K562 (cell line): ENCODE data around the gene GLIPR2. TPM values are rescaled to one million over a fixed set of nuclear protein-coding genes. Genes with fewer than 3 reads are reported as not detected.

Experiments used
- ATAC-seq: fragments of 200-7000 bp; cut with Tn5 transposase; 3 replicates; pipeline ENCODE4 v1.9.1; 2020; ENCODE audit warnings: moderate library complexity
- BruUV-seq: library from RNA; stranded (reverse); fragments of 400-500 nt; replicated peaks from 2 replicates; lab custom pipeline; 2021; lab: Mats Ljungman, UMichigan
- CTCF ChIA-PET: fragments of 300-600 bp; formaldehyde crosslinking; extraction: SDS; loops from one replicate; lab custom pipeline; 2021; ENCODE audit warnings: low intra/inter-chr PET ratio; lab: Yijun Ruan, JAX
- POLR2A ChIA-PET: fragments of 300-600, 350-650 bp; sonication (Branson Sonifier 250); formaldehyde crosslinking; extraction: SDS; loops from one replicate; lab custom pipeline; 2021; ENCODE audit warnings: antibody characterized with exemption, inconsistent platforms; lab: Yijun Ruan, JAX
- DNase-seq, 4 experiments: peaks; one replicate each; pipeline versions ENCODE4 v3.0.0 to v3.0.0-alpha.2; 2011 to 2018; ENCODE audit warnings: low spot score in 3 of 4, mixed read lengths in 3 of 4; ENCODE audit errors: extremely low read depth in 1 of 4
- FAIRE-seq: peaks from 2 replicates; lab custom pipeline; 2011; peaks lifted over from hg19 to GRCh38; lab: Jason Lieb, UNC
- H2AFZ ChIP-seq: 2 replicates; pipeline ENCODE4 v1.6.0; 2011; ENCODE audit warnings: low read depth, low read length, control low read depth, inconsistent platforms
- H3K27ac ChIP-seq: fragments of 200-600 bp; 3 replicates; pipeline ENCODE4 v1.8.0; 2011; ENCODE audit warnings: low read depth, mild to moderate bottlenecking, control low read depth, inconsistent platforms, low read length, moderate library complexity, mixed read lengths; ENCODE audit errors: extremely low read depth
- H3K27me3 ChIP-seq, 2 experiments: fragments of 300-600 bp in 1 of 2; 2 replicates in 1 of 2; 3 replicates in 1 of 2; pipeline versions ENCODE4 v1.6.0 to v1.8.0; 2011; ENCODE audit warnings: inconsistent platforms in 2 of 2, low read length in 2 of 2, mild to moderate bottlenecking in 1 of 2, mixed read lengths in 1 of 2, moderate library complexity in 1 of 2; ENCODE audit not compliant: control insufficient read depth in 2 of 2, insufficient read depth in 2 of 2
- H3K36me3 ChIP-seq: fragments of 300-600 bp; 3 replicates; pipeline ENCODE4 v1.8.0; 2011; ENCODE audit warnings: mild to moderate bottlenecking, low read length, inconsistent platforms; ENCODE audit not compliant: control insufficient read depth, insufficient read depth
- H3K4me1 ChIP-seq, 2 experiments: fragments of 200-600 bp in 1 of 2; replicated peaks in 1 of 2; 2 replicates in 1 of 2; 3 replicates in 1 of 2; pipeline versions ENCODE4 v1.5.1 to v1.8.0; 2011; ENCODE audit warnings: inconsistent platforms in 2 of 2, low read length in 2 of 2, mild to moderate bottlenecking in 1 of 2, mixed read lengths in 1 of 2, moderate library complexity in 1 of 2; ENCODE audit not compliant: control insufficient read depth in 2 of 2, insufficient read depth in 2 of 2
- H3K4me2 ChIP-seq: 2 replicates; pipeline ENCODE4 v1.6.1; 2011; ENCODE audit warnings: low read length, control low read depth, inconsistent platforms, mixed read lengths; ENCODE audit not compliant: insufficient read depth
- H3K4me3 ChIP-seq: fragments of 200-600 bp; sonication (generic), shearing (Covaris generic); 2 replicates; pipeline ENCODE4 v1.5.1; 2016; ENCODE audit warnings: control low read depth, inconsistent platforms
- H3K79me2 ChIP-seq: fragments of 200-600 bp; 3 replicates; pipeline ENCODE4 v1.8.0; 2011; ENCODE audit warnings: low read length, inconsistent platforms; ENCODE audit not compliant: control insufficient read depth, insufficient read depth
- H3K9ac ChIP-seq, 2 experiments: 2 replicates each; pipeline versions ENCODE4 v1.6.0 to v1.6.1; 2011; ENCODE audit warnings: low read depth in 2 of 2, low read length in 2 of 2, control low read depth in 1 of 2, inconsistent platforms in 1 of 2, mild to moderate bottlenecking in 1 of 2, mixed read lengths in 1 of 2; ENCODE audit not compliant: insufficient read depth in 1 of 2
- H3K9me1 ChIP-seq: one replicate; pipeline ENCODE4 v1.6.0; 2011; ENCODE audit warnings: inconsistent platforms, mild to moderate bottlenecking, low read length, moderate library complexity; ENCODE audit not compliant: control insufficient read depth, insufficient read depth
- H3K9me3 ChIP-seq: replicated peaks from 2 replicates; pipeline ENCODE4 v1.5.1; 2011; ENCODE audit warnings: low read depth, low read length, inconsistent platforms; ENCODE audit not compliant: control insufficient read depth, insufficient read depth
- H4K20me1 ChIP-seq: replicated peaks from 2 replicates; pipeline ENCODE4 v1.6.1; 2011; ENCODE audit warnings: low read length, inconsistent platforms, mixed read lengths; ENCODE audit not compliant: control insufficient read depth, insufficient read depth
- CCNT2 ChIP-seq: IDR thresholded peaks from 2 replicates; pipeline ENCODE4 v1.6.1; 2011; ENCODE audit warnings: borderline replicate concordance, low read depth, mild to moderate bottlenecking, moderate library complexity, mixed read lengths, low read length; ENCODE audit not compliant: insufficient read length; ENCODE audit errors: extremely low read depth
- CEBPG ChIP-seq, 3 experiments: fragments of 200-800 bp in 1 of 3; sonication (Bioruptor generic) in 1 of 3; sonication (generic) in 1 of 3; formaldehyde crosslinking in 1 of 3; IDR thresholded peaks in 2 of 3; conservative IDR thresholded peaks in 1 of 3; 2 replicates each; pipeline versions ENCODE4 v1.6.1 to v1.8.0; 2016 to 2022; ENCODE audit warnings: missing compliant biosample characterization in 2 of 3, missing genetic modification characterization in 2 of 3, mild to moderate bottlenecking in 1 of 3, missing genetic modification reagents in 1 of 3
- CREB3L1 ChIP-seq: fragments of 450-650 bp; IDR thresholded peaks from 2 replicates; pipeline ENCODE4 v1.6.1; 2014; ENCODE audit warnings: low read depth, mild to moderate bottlenecking, moderate library complexity, borderline replicate concordance
- FOXJ2 ChIP-seq: fragments of 200-800 bp; sonication (Bioruptor generic); IDR thresholded peaks from 2 replicates; pipeline ENCODE4 v1.6.1; 2016; ENCODE audit warnings: missing genetic modification characterization, missing compliant biosample characterization
- NCOA2 ChIP-seq, 2 experiments: fragments of 450-650 bp; IDR thresholded peaks; 2 replicates each; pipeline ENCODE4 v1.6.1; 2018; ENCODE audit warnings: mild to moderate bottlenecking in 2 of 2, moderate library complexity in 1 of 2; ENCODE audit not compliant: partially characterized antibody in 2 of 2
- NR4A1 ChIP-seq, 2 experiments: fragments of 250-450 bp in 1 of 2; fragments of 450-650 bp in 1 of 2; sonication (Bioruptor Pico) in 1 of 2; IDR thresholded peaks; 2 replicates each; pipeline versions ENCODE4 v1.4.0 to v1.6.1; 2016 to 2020; ENCODE audit warnings: mild to moderate bottlenecking in 2 of 2, missing compliant biosample characterization in 1 of 2, missing genetic modification characterization in 1 of 2, moderate library complexity in 1 of 2
- PPARD ChIP-seq: fragments of 250-450 bp; sonication (Bioruptor Pico); IDR thresholded peaks from 2 replicates; pipeline ENCODE4 v1.8.0; 2022; ENCODE audit warnings: inconsistent platforms, mild to moderate bottlenecking, moderate library complexity
- SETDB1 ChIP-seq: IDR thresholded peaks from one replicate; pipeline ENCODE4 v1.6.1; 2012; ENCODE audit warnings: low read length, control low read depth, inconsistent platforms
- YY1 ChIP-seq, 3 experiments: IDR thresholded peaks; 2 replicates each; pipeline ENCODE4 v1.6.1; 2011; ENCODE audit warnings: low read length in 2 of 3, mild to moderate bottlenecking in 2 of 3, moderate library complexity in 2 of 3, borderline replicate concordance in 1 of 3, control low read depth in 1 of 3, low read depth in 1 of 3; ENCODE audit not compliant: insufficient read depth in 3 of 3, insufficient replicate concordance in 2 of 3, control insufficient read depth in 1 of 3, insufficient read length in 1 of 3; ENCODE audit errors: extremely low read depth in 1 of 3
- ZNF512 ChIP-seq: IDR thresholded peaks from 2 replicates; pipeline ENCODE4 v1.6.1; 2016; ENCODE audit warnings: missing genetic modification characterization, missing compliant biosample characterization
- ZNF79 ChIP-seq: fragments of 250-450 bp; sonication (Bioruptor Pico); IDR thresholded peaks from 2 replicates; pipeline ENCODE4 v1.4.0; 2020; ENCODE audit warnings: low read depth, mild to moderate bottlenecking, moderate library complexity
- WGBS: fragments of 100-300 bp; shearing (Covaris generic); methylation state at CpG from one replicate; pipeline ENCODE4 v1.1.6; 2016; ENCODE audit warnings: low coverage, mixed read lengths; ENCODE audit not compliant: insufficient coverage; ENCODE audit errors: missing lambda C conversion rate; 5-methylcytosine and 5-hydroxymethylcytosine counted together
- in situ Hi-C: fragments of 300-500 bp; cut with MboI; formaldehyde crosslinking; loops from 4 replicates; pipeline ENCODE4 v1.15.0; 2018; ENCODE audit warnings: inconsistent platforms, mixed read lengths
- intact Hi-C: fragments of 100-400 bp; cut with micrococcal nuclease; formaldehyde crosslinking; loops from 2 replicates; pipeline ENCODE4 v1.14.2; 2022
- polyA plus RNA-seq, 8 experiments: library from polyadenylated mRNA; depleted of rRNA in 4 of 8; stranded (reverse) in 5 of 8; unstranded in 3 of 8; fragments of >200 nt; fragmentation: Nextera tagmentation in 2 of 8; fragmentation: Illumina TruSeq in 1 of 8; extraction: Ambion mirVana in 2 of 8; extraction: Trizol in 1 of 8; gene quantifications; 2 replicates each; pipeline versions ENCODE4 v1.2.1 to v1.2.3, GENCODE V29; 2011 to 2014; ENCODE audit warnings: inconsistent platforms in 1 of 8, missing spikeins in 1 of 8
- total RNA-seq, 7 experiments: library from RNA; depleted of rRNA in 6 of 7; stranded (reverse); fragments of >200 nt in 6 of 7; fragmentation: Illumina TruSeq in 2 of 7; extraction: Trizol in 2 of 7; gene quantifications; 2 replicates each; pipeline versions ENCODE4 v1.2.1 to v1.2.3, GENCODE V29; 2011 to 2021; ENCODE audit warnings: low replicate concordance in 1 of 7

Gene GLIPR2
- total and polyA plus RNA-seq, 9 of the 15 experiments (the other 6 are each of a cell fraction or from before 2014, with no cell fraction given) = 1.4 to 8.8 (median 2.9) TPM

DNA sequence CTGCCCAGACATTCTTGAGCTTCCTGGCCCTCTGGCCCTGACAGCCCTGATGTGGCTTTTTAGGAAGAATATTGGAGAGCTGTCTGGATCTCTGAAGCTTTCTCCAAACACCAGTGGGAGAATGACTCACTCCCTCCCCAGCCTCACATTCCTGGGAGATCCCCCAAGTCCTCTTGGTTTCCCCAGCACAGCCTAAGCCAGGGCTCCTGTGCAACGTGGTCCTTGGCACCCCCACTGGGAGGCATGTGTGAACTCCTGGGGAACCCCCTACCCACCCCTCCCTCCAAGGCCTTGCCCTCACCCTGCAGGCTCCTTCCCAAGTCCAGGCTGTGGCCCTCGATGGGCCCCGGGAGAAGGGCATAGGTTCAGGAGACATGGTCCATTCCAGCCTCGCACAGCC lies 12.7 kb downstream of the GLIPR2 start (continued):
- TF ChIP-seq ZNF512 (tag) = no peak
- no peak for TF ChIP-seq CCNT2
- TF ChIP-seq NCOA2 (IDR thresholded peaks at IDR 0.05; ENCODE audit: partially characterized antibody in 2 of 2) = no peak
- TF ChIP-seq ZNF79 (CRISPR knock-in tag) = no peak

DNA sequence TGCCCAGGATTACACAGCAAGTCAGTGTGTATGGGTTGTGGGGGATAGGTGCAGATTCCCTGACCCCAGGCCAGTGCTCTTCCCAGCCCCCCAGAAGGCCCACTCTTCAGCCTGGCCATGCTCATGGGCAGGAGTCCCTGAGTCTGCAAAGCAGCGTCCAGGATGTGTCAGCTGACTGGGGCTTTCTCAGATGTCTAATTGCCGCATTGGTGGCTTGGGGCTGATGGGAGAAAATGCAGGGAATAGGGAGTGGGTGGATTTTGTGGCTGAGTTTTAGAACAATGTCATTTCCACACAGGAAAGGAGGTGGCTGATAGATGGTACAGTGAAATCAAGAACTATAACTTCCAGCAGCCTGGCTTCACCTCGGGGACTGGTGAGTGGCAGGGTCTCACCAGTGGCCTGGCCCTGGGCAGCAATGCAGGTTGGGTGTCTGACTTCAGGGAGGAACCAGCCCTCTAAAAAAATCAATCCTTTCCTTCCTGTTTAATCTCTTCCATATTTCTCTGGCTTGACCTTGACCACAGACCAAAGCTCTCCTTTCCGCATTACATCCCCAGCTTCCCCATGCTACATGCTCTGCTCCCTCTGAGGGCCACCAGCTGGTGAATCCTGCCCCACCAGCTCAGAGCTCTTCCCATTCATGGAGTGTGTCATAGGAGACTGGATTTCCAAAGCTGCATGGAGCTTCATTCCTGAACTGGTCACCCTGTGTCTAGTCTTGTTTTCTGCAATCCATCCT lies 14.2 kb downstream of the GLIPR2 start:
- no peaks in the 10 kb centered on the region for H3K36me3 ChIP-seq
- no peak overlapping the region for H3K4me3 ChIP-seq
- H3K9me3 ChIP-seq = no peaks in the 10 kb centered on the region
- no peaks in the 10 kb centered on the region for H3K9me1 ChIP-seq
- 74% methylated on average over 3 of the region's 4 CpGs for WGBS
- TF ChIP-seq SETDB1 (no peak), FOXJ2 (tag) (no peak), NR4A1 (CRISPR knock-in tag; IDR thresholded peaks at IDR 0.05) (no peak), NR4A1 (tag; IDR thresholded peaks at IDR 0.05) (no peak), CEBPG (CRISPR knock-in tag; IDR thresholded peaks at IDR 0.05) (no peak), CEBPG (tag; conservative IDR thresholded peaks at IDR 0.05 in 1 of 2, IDR thresholded peaks at IDR 0.05 in 1 of 2) (no peak), PPARD (CRISPR knock-in tag) (no peak), YY1 (IDR thresholded peaks at IDR 0.05; ENCODE audit: borderline replicate concordance in 1 of 3, control insufficient read depth in 1 of 3, extremely low read depth in 1 of 3, insufficient read depth in 3 of 3, insufficient read length in 1 of 3, insufficient replicate concordance in 2 of 3, low read depth in 1 of 3, low read length in 2 of 3) (no peak), CREB3L1 (no peak)
- in situ Hi-C loops (no loop called here), intact Hi-C loops (no loop called here)
- no peak for DNase-seq
- H3K4me2 ChIP-seq = no peak overlapping the region
- ChIA-PET POLR2A (interaction anchor here (0.9 kb wide), 1 partner anchor 14 kb away, joined by 6 read pairs; no protein-coding TSS in a partner anchor), CTCF (no interaction called here)
- no TSS peak for BruUV-seq
- H3K27me3 ChIP-seq = no peaks in the 10 kb centered on the region
- no peak overlapping the region for H2AFZ ChIP-seq
- no peak for ATAC-seq
- H3K9ac ChIP-seq = peak overlapping the region in 1 of 2 experiments; percentile 52; a peak in 2 of 4 replicates
- FAIRE-seq = no peak
- no peaks in the 10 kb centered on the region for H3K79me2 ChIP-seq
- no peak overlapping the region for H3K27ac ChIP-seq
- no peaks in the 10 kb centered on the region for H4K20me1 ChIP-seq
- peaks cover 0 to 16% of the 10 kb centered on the region in 2 experiments; a peak in 3 of 5 replicates for H3K4me1 ChIP-seq
